Measurements from ENCODE around the gene FATE1.
"Not testable (repeated sequence)": the region's sequence is repeated elsewhere in the genome, so short reads cannot be mapped to it uniquely, and the experiment has no call there.

The FATE1 gene

GRCh38 chrX:151715752-151716151 is at the start of gene FATE1:
Gene FATE1 (plus strand): TSS chrX:151716035. CDS start chrX:151716120, 85 bp downstream.
- DNase-seq, result no peak

GRCh38 chrX:151675121-151675746 is 40.6 kb upstream of the FATE1 start:
- no peak for DNase-seq

- DNase-seq, result no peak
These were observed 39.6 kb upstream of the FATE1 start for GRCh38 chrX:151676196-151676595.

GRCh38 chrX:151679798-151680402 is 35.9 kb upstream of the FATE1 start:
- no peak for DNase-seq

GRCh38 chrX:151680805-151681204 is 35.0 kb upstream of the FATE1 start:
- DNase-seq, result no peak

- DNase-seq, result no peak
These were observed 28.2 kb upstream of the FATE1 start for GRCh38 chrX:151687635-151688034.

- no peak for DNase-seq
These were observed 27.1 kb upstream of the FATE1 start for GRCh38 chrX:151688695-151689094.

GRCh38 chrX:151692825-151693224 is 23.0 kb upstream of the FATE1 start:
- no peak for DNase-seq

- no peak for DNase-seq
These were observed 21.7 kb upstream of the FATE1 start for GRCh38 chrX:151694121-151694520.

- DNase-seq, result no peak
These were observed 20.9 kb upstream of the FATE1 start, which contains the start of gene PRRG3 for GRCh38 chrX:151694661-151695582. Gene PRRG3 (plus strand): TSS chrX:151695458. CDS start chrX:151698815, 3,357 bp downstream.

- DNase-seq, result no peak
These were observed 20.1 kb upstream of the FATE1 start for GRCh38 chrX:151695583-151696340.

- not testable (repeated sequence) for DNase-seq
These were observed 18.8 kb upstream of the FATE1 start for GRCh38 chrX:151697082-151697481.

- no peak for DNase-seq
These were observed 18.3 kb upstream of the FATE1 start for GRCh38 chrX:151697522-151697921.

- no peak for DNase-seq
These were observed 17.4 kb upstream of the FATE1 start for GRCh38 chrX:151698485-151698884.

- DNase-seq, result no peak
These were observed 16.1 kb upstream of the FATE1 start for GRCh38 chrX:151699746-151700145.

GRCh38 chrX:151700581-151700980 is 15.3 kb upstream of the FATE1 start:
- DNase-seq, result no peak

- DNase-seq, result no peak
These were observed 14.8 kb upstream of the FATE1 start for GRCh38 chrX:151701071-151701470.

GRCh38 chrX:151701531-151701930 is 14.3 kb upstream of the FATE1 start:
- DNase-seq, result no peak

GRCh38 chrX:151702026-151702714 is 13.7 kb upstream of the FATE1 start:
- no peak for DNase-seq

- DNase-seq, result no peak
These were observed 13.0 kb upstream of the FATE1 start for GRCh38 chrX:151702741-151703340.

- DNase-seq, result no peak
These were observed 12.3 kb upstream of the FATE1 start for GRCh38 chrX:151703487-151703886.

All from NCI-H187 treated with DMSO at 0.1 percent for 48 hours (cell line).